GM12892 (cell line): ENCODE data around the gene NAV2.

ENCODE experiments used
- POLR2A ChIP-seq: IDR thresholded peaks from 2 replicates; pipeline ENCODE4 v1.6.1; 2011; ENCODE audit warnings: low read depth, low read length, control low read depth
- POLR2AphosphoS5 ChIP-seq: IDR thresholded peaks from 2 replicates; pipeline ENCODE4 v1.6.1; 2011; ENCODE audit warnings: low read depth, low read length, control low read depth
- TAF1 ChIP-seq: IDR thresholded peaks from 2 replicates; pipeline ENCODE4 v1.6.1; 2011; ENCODE audit warnings: low read depth, mild to moderate bottlenecking, control low read depth, low read length, borderline replicate concordance

GRCh38 chr11:20053572-20053971 lies 340.9 kb downstream of the NAV2 start:
- no peak for TF ChIP-seq POLR2AphosphoS5
- no peak for TF ChIP-seq POLR2A
- TF ChIP-seq TAF1, result no peak
